Middle frontal gyrus (tissue), 1 donor: ENCODE data around the gene FBXL2.
A peak's percentile ranks its signal among the peaks of the same experiment; 100 is the strongest.
"Not testable (repeated sequence)": the region's sequence is repeated elsewhere in the genome, so short reads cannot be mapped to it uniquely, and the experiment has no call there.

Source experiments
- DNase-seq: peaks from one replicate; pipeline ENCODE4 v3.0.0-alpha.2; 2015; ENCODE audit warnings: low spot score; ENCODE audit errors: extremely low spot score

Gene FBXL2

GRCh38 chr3:33314993-33315392 lies 37.8 kb downstream of the FBXL2 start:
- DNase-seq: no peak

GRCh38 chr3:33315826-33316225 lies 38.6 kb downstream of the FBXL2 start:
- DNase-seq: no peak

- DNase-seq: no peak
Measured at GRCh38 chr3:33317963-33318709, 40.9 kb downstream of the FBXL2 start.

GRCh38 chr3:33318710-33319380 lies 41.6 kb downstream of the FBXL2 start:
- DNase-seq: no peak

GRCh38 chr3:33322412-33322811 lies 45.2 kb downstream of the FBXL2 start:
- DNase-seq: no peak

GRCh38 chr3:33331414-33331813 lies 54.2 kb downstream of the FBXL2 start:
- DNase-seq: no peak

- no peak for DNase-seq
Measured at GRCh38 chr3:33334364-33334763, 57.1 kb downstream of the FBXL2 start.

GRCh38 chr3:33338936-33339465 lies 61.8 kb downstream of the FBXL2 start:
- DNase-seq: not testable (repeated sequence)

- no peak for DNase-seq
Measured at GRCh38 chr3:33339758-33340157, 62.5 kb downstream of the FBXL2 start.

- no peak for DNase-seq
Measured at GRCh38 chr3:33355611-33356010, 78.4 kb downstream of the FBXL2 start.

- no peak for DNase-seq
Measured at GRCh38 chr3:33358172-33358781, 81.0 kb downstream of the FBXL2 start.

- DNase-seq: no peak
Measured at GRCh38 chr3:33360136-33360825, 83.0 kb downstream of the FBXL2 start.

GRCh38 chr3:33363113-33363800 lies 86.0 kb downstream of the FBXL2 start:
- DNase-seq: no peak

- DNase-seq: no peak
Measured at GRCh38 chr3:33364060-33364459, 86.8 kb downstream of the FBXL2 start.

GRCh38 chr3:33364531-33365128 lies 87.4 kb downstream of the FBXL2 start:
- DNase-seq: no peak

GRCh38 chr3:33372218-33373081 lies 95.2 kb downstream of the FBXL2 start:
- peak; percentile 48 for DNase-seq

- DNase-seq: no peak
Measured at GRCh38 chr3:33373082-33373437, 95.8 kb downstream of the FBXL2 start.

GRCh38 chr3:33377489-33377888 lies 100.2 kb downstream of the FBXL2 start:
- no peak for DNase-seq

GRCh38 chr3:33377931-33378330 lies 100.7 kb downstream of the FBXL2 start:
- no peak for DNase-seq

- no peak for DNase-seq
Measured at GRCh38 chr3:33380653-33381052, 103.4 kb downstream of the FBXL2 start.
